Transverse colon (tissue), 4 donors: ENCODE data around the gene SMAD6.

Experiments
- EP300 ChIP-seq: sonication (generic); formaldehyde crosslinking; IDR thresholded peaks from one replicate; pipeline ENCODE4 v1.6.1; 2017; ENCODE audit warnings: antibody characterized with exemption, low read depth
- POLR2A ChIP-seq: fragments of 450-650 bp; IDR thresholded peaks from one replicate; pipeline ENCODE4 v1.6.1; 2016; ENCODE audit warnings: antibody characterized with exemption, mild to moderate bottlenecking, moderate library complexity
- POLR2AphosphoS5 ChIP-seq, 3 donors: sonication (generic); formaldehyde crosslinking; IDR thresholded peaks; one replicate each; pipeline ENCODE4 v1.6.1; 2016; ENCODE audit warnings: antibody characterized with exemption in 3 of 3
- TF ChIP-seq, protein P1 (sequence below), 5 experiments: fragments of 200-600 bp in 3 of 5; fragments of 450-650 bp in 2 of 5; sonication (generic) in 3 of 5; IDR thresholded peaks; 1 replicate in 2 of 5; 2 replicates in 3 of 5; pipeline ENCODE4 v1.5.1; 2016 to 2017; ENCODE audit warnings: antibody characterized with exemption in 5 of 5, inconsistent platforms in 3 of 5, mild to moderate bottlenecking in 2 of 5, moderate library complexity in 1 of 5

DNA sequence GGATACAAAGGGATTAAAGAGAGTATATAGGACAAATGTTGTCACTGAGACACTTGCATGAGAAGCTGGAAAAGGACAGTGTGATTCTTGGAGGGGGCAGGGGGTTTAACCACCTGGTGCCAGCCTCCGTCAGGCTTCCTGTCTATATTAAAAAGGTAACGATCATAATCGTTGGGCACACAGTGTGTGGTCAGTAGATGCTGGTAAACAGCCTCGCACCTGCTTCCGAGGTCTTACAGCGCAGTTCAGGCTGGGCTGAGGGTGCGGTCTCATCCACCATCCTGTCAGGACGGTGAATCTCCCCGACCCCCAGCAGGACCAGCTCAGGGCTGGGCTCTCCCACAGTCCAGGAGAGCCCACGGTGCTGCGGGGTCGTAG lies 47.7 kb upstream of the SMAD6 start:
- TF ChIP-seq, protein P1, sequence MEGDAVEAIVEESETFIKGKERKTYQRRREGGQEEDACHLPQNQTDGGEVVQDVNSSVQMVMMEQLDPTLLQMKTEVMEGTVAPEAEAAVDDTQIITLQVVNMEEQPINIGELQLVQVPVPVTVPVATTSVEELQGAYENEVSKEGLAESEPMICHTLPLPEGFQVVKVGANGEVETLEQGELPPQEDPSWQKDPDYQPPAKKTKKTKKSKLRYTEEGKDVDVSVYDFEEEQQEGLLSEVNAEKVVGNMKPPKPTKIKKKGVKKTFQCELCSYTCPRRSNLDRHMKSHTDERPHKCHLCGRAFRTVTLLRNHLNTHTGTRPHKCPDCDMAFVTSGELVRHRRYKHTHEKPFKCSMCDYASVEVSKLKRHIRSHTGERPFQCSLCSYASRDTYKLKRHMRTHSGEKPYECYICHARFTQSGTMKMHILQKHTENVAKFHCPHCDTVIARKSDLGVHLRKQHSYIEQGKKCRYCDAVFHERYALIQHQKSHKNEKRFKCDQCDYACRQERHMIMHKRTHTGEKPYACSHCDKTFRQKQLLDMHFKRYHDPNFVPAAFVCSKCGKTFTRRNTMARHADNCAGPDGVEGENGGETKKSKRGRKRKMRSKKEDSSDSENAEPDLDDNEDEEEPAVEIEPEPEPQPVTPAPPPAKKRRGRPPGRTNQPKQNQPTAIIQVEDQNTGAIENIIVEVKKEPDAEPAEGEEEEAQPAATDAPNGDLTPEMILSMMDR (IDR thresholded peaks at IDR 0.05) = no peak
- no peak for TF ChIP-seq POLR2A
- no peak for TF ChIP-seq POLR2AphosphoS5 (IDR thresholded peaks at IDR 0.05)
- no peak for TF ChIP-seq EP300
